Tibial nerve (tissue), 4 donors: ENCODE data around the gene PLA2G12A.

ENCODE experiments used
- EP300 ChIP-seq, 2 donors: sonication (generic); formaldehyde crosslinking; IDR thresholded peaks; one replicate each; pipeline ENCODE4 v1.6.1; 2017; ENCODE audit warnings: antibody characterized with exemption in 2 of 2, mild to moderate bottlenecking in 1 of 2
- POLR2A ChIP-seq, 2 donors: fragments of 450-650 bp; IDR thresholded peaks; one replicate each; pipeline ENCODE4 v1.6.1; 2017; ENCODE audit warnings: antibody characterized with exemption in 2 of 2, mild to moderate bottlenecking in 2 of 2, moderate library complexity in 2 of 2
- TF ChIP-seq, protein P1 (sequence below), 5 experiments: fragments of 200-600 bp in 3 of 5; fragments of 450-650 bp in 2 of 5; sonication (generic) in 3 of 5; IDR thresholded peaks; one replicate each; pipeline ENCODE4 v1.5.1; 2016 to 2019; ENCODE audit warnings: antibody characterized with exemption in 5 of 5, mild to moderate bottlenecking in 3 of 5, moderate library complexity in 2 of 5

DNA sequence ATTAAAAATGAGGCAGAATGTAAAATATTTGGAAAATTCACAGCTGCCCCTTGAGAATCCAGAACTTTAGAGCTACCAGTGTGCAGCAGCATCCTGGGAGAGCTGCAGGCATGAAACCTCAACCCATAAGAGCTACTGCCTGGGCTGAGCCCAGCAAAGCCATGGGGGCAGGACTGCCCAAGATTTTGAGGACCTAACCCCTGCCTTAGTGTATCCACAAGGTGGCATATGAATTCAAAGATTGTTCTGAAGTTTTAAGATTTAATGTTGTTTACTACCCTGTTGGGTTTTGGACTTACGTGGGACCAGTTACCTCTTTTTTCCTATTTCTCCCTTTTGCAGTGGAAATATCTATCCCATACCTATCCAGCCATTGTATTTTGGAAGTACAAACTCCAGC lies 53.0 kb downstream of the PLA2G12A start:
- TF ChIP-seq EP300 (IDR thresholded peaks at IDR 0.05) = no peak
- TF ChIP-seq, protein P1, sequence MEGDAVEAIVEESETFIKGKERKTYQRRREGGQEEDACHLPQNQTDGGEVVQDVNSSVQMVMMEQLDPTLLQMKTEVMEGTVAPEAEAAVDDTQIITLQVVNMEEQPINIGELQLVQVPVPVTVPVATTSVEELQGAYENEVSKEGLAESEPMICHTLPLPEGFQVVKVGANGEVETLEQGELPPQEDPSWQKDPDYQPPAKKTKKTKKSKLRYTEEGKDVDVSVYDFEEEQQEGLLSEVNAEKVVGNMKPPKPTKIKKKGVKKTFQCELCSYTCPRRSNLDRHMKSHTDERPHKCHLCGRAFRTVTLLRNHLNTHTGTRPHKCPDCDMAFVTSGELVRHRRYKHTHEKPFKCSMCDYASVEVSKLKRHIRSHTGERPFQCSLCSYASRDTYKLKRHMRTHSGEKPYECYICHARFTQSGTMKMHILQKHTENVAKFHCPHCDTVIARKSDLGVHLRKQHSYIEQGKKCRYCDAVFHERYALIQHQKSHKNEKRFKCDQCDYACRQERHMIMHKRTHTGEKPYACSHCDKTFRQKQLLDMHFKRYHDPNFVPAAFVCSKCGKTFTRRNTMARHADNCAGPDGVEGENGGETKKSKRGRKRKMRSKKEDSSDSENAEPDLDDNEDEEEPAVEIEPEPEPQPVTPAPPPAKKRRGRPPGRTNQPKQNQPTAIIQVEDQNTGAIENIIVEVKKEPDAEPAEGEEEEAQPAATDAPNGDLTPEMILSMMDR (IDR thresholded peaks at IDR 0.05) = no peak
- TF ChIP-seq POLR2A (IDR thresholded peaks at IDR 0.05) = no peak
